GM19467 (cell line): ENCODE results near the gene MAP3K3.

Source experiments
- ATAC-seq: cut with Tn5 transposase; IDR thresholded peaks from one replicate; pipeline ENCODE4 v1.9.1; 2021; ENCODE audit warnings: mild to moderate bottlenecking, moderate library complexity; ENCODE audit not compliant: unreplicated experiment

The MAP3K3 gene

DNA sequence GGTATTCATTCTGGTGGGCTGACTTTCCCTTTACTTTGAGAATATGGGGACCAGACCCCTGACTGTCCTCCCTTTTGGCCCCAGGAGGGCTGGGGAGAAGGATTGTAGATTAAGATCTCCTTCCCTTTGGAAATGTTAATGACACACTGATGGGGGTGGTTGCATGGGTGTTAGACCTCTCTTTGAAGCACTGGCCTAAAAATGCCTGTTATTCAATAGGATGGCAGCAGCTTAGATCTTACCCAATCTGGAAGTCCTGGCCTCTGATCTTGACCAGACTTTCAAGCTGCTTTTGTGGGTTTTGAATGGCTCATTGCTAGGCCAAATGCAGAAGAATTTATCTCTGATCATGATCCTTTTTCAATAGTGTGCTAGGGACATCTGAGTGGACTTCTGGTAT lies 25.7 kb downstream of the MAP3K3 start:
- no peak for ATAC-seq

DNA sequence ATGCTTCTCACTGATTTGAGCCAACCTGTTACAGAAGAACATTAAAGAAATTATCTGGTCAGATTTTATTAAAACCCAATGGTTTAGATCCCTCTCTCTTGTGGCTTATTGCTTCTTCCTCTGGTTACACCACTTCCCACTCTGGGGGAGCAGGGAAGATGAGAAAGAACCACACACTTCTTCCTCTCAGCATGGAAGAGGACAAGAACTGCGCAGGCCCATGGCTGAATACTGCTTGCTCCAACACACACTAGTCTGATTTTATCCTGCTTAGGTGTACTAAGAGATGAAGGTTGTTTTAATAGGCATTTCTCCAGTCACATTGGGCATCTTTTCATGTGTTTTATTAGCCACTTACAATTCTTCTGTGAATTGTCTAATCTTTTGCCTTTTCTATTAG lies 27.6 kb downstream of the MAP3K3 start:
- no peak for ATAC-seq

DNA sequence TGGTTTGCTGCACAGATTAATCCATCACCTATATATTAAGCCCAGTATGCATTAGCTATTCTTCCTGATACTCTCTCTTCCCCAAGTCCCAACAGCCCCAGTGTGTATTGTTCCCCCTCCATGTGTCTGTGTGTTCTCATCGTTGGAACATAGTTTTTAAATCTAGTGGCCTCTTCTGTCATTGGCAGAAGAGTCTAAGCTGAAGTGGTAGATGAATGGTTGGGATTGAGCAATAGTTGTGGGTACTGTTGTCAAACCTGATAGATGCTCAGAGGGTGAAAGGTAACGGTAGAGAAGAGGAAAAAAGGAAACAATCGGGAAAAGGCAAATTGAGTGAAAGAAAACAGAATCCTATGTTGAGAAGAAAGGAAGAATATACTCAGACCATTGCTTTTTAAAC lies 29.9 kb downstream of the MAP3K3 start:
- no peak for ATAC-seq

GRCh38 chr17:63653050-63653449 lies 30.8 kb downstream of the MAP3K3 start:
- ATAC-seq, result no peak

GRCh38 chr17:63657786-63658185 lies 35.6 kb downstream of the MAP3K3 start:
- no peak for ATAC-seq

GRCh38 chr17:63658366-63658765 lies 36.1 kb downstream of the MAP3K3 start:
- no peak for ATAC-seq

GRCh38 chr17:63659850-63660249 lies 37.6 kb downstream of the MAP3K3 start:
- ATAC-seq, result no peak

GRCh38 chr17:63665527-63666214 lies 43.5 kb downstream of the MAP3K3 start:
- no peak for ATAC-seq

DNA sequence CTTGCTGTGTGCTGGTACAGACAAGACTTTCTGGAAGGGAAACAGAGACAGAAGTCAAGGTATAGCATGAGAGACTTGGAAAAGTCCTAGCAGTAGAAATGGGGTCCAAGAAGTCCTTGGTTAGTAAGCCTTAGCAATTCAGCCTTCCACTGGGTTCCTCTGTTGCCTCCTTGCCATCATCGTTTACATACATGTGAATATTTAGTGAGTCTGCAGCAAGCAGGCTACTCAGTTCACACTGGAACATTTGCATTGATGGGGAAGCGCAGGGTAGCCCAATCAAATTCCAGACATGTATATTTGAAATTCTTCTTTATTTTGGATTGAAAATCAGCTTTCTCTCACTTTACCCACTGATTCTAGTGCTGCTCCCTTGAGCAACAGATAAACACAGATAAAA lies 50.6 kb downstream of the MAP3K3 start:
- ATAC-seq, result no peak

- no peak for ATAC-seq
These were observed 53.0 kb downstream of the MAP3K3 start for GRCh38 chr17:63675231-63675606.

- ATAC-seq, result no peak
These were observed 53.7 kb downstream of the MAP3K3 start for GRCh38 chr17:63675607-63676546.

DNA sequence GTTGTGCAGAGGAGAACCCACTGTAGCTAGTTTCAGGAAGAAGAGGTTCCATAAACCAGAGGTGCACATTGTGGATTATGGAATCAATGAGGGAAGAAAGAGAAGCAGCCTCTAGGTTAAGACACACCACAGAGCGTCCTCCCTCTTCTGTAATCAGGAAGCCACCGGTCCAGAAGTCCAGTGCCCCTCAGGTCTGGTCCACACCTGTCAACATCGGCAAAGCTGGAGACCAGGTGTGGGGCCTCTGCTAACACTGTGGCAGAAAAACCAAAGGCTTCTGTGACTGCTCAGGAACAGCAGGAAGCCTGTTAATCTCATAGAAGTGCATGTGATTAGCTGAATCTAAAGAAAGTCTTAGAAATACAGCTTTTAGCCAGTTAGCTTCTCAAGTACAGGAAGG lies 54.4 kb downstream of the MAP3K3 start:
- ATAC-seq, result no peak

DNA sequence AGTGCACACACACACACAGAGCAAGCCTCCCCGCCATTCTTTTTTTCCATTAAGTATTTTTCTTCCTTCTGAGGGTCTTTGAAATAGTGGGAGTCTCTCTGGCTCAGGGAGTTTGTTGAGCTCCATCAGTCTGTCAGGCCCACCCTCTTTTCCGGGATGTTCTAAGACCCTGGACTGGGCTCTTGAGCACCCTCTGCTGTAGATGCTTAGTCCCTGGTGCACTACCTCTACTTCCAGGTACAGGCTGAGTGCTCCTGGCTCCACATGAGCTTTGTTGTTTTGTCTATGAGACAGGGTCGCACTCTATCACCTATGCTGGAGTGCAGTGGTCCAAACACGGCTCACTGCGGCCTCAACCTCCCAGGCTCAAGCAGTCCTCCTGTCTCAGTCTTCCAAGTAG lies 57.0 kb downstream of the MAP3K3 start:
- no peak for ATAC-seq

- ATAC-seq, result no peak
These were observed 58.5 kb downstream of the MAP3K3 start for GRCh38 chr17:63680700-63681099.

GRCh38 chr17:63681530-63681929 lies 59.3 kb downstream of the MAP3K3 start:
- ATAC-seq, result no peak

DNA sequence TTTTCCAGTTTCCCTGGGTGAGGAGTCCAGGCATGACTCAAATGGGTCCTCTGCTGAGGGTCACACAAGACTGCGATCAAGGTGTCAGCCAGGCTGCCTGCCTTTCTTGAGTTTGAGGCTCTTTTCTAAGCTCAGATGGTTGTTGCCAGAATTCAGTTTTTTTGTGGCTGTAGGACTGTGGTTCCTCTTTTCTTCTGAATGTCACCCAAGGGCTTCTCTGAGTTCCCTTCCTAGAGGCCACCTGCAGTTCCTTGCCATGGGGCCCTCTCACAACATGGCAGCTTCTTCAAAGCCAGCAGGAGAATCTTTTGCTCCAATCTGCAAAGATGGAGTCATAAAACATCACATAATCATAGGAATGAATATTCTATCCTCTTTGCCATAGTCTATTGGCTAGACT lies 60.2 kb downstream of the MAP3K3 start:
- ATAC-seq, result no peak

- ATAC-seq, result no peak
These were observed 60.8 kb downstream of the MAP3K3 start for GRCh38 chr17:63682981-63683380.

GRCh38 chr17:63685041-63685440 lies 62.8 kb downstream of the MAP3K3 start:
- no peak for ATAC-seq

DNA sequence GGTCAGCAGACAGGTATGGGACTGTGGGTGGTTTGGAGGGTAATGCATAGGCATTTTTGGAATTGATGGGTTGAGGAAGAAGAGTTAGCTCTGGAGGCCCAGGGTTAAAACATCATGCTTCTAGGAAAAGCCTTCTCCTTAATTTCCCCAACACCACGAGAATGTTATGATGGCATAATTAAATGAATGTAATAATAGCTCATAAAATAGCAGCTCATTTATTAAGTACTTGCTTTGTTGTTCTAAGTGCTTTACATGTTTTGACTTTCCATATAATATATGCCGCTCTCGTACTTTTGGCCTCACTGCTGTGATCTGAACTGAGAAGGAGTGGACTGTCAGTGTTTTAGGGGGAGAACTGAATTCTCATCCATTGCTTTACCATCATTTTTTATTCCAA lies 63.4 kb downstream of the MAP3K3 start:
- ATAC-seq, result no peak

GRCh38 chr17:63686138-63686685 lies 64.0 kb downstream of the MAP3K3 start:
- ATAC-seq, result no peak

DNA sequence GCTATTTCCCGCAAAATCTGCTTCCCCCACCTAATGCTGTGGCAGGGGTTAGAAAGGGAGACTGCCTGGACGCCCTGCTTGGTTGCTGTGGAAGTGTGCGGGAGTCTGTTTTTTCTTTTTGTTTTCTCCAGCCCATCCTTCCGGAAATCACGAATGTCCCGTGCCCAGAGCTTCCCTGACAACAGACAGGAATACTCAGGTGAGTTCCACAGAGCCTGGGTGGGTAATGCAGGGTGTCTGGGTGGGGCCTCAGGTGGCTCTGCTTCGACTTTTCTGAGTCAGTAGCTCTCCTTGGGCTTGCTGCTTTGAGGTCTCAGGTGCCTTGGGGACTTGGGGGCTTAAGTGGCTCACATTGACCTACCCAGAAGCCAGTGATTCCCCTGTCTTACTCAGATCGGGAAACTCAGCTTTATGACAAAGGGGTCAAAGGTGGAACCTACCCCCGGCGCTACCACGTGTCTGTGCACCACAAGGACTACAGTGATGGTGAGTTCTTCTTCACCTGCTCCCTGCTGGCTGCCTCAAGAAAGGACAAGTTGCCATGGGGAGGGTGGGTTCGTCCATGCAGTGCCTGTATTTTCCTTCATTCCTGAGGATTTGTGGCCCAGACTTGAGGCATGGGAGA lies 66.3 kb downstream of the MAP3K3 start:
- no peak for ATAC-seq

GRCh38 chr17:63689479-63689878 lies 67.3 kb downstream of the MAP3K3 start:
- ATAC-seq, result no peak
